NCI-H2107 (cell line): ENCODE measurements around the gene SERPINB13.
"Not testable (repeated sequence)": the region's sequence is repeated elsewhere in the genome, so short reads cannot be mapped to it uniquely, and the experiment has no call there.

Experiments used
- DNase-seq: peaks from one replicate; lab custom pipeline; 2025; lab: John Stamatoyannopoulos, UW

SERPINB13 gene

DNA sequence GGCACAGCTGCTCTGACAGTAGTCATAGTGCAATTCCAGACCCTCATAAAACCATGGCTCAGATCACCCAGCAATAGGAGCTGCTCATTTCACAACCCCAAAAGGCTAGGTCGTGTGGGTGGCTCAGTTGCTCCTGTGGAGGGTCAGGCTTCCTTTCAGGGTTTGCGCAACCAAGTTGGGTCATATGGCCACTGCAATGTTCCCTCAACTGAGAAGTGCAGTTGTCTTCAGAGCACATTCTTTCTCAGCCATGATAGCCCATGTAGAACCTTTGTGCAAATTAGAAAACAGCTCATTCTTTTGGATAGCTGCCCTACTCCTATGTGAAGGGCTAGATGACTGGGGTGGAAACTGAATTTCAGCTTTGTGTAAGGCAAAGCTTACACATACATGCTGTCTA, 3.2 kb downstream of the SERPINB13 start:
- DNase-seq: no peak

GRCh38 chr18:63590966-63591695, 4.0 kb downstream of the SERPINB13 start:
- no peak for DNase-seq

- no peak for DNase-seq
These were observed 4.6 kb downstream of the SERPINB13 start for GRCh38 chr18:63591725-63592124.

GRCh38 chr18:63592471-63592870, 5.3 kb downstream of the SERPINB13 start:
- no peak for DNase-seq

DNA sequence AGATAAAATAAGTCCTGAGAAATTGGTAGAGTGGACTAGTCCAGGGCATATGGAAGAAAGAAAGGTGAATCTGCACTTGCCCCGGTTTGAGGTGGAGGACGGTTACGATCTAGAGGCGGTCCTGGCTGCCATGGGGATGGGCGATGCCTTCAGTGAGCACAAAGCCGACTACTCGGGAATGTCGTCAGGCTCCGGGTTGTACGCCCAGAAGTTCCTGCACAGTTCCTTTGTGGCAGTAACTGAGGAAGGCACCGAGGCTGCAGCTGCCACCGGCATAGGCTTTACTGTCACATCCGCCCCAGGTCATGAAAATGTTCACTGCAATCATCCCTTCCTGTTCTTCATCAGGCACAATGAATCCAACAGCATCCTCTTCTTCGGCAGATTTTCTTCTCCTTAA, 9.8 kb downstream of the SERPINB13 start:
- no peak for DNase-seq

DNA sequence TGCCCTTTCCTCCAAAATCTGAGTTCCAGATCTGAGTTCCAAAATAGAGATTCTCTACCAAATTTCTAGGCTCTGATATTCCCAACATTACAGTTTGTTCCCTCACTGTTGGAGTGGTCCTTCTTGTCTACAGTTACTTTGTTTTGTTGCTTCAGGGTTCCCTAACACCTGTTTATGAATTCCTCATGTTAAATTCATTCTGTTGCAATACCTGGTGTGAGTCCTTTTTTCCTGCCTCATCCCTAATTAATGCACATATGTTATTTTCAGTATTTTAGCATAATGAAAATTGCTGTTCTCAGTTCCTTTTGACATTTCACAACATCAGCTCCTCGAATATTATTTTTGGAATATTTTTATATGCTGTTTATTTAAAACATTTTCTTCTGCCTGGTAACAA, 16.2 kb downstream of the SERPINB13 start:
- DNase-seq: no peak

GRCh38 chr18:63603772-63604171, 16.6 kb downstream of the SERPINB13 start:
- no peak for DNase-seq

GRCh38 chr18:63604791-63605567, 17.8 kb downstream of the SERPINB13 start:
- DNase-seq: no peak

DNA sequence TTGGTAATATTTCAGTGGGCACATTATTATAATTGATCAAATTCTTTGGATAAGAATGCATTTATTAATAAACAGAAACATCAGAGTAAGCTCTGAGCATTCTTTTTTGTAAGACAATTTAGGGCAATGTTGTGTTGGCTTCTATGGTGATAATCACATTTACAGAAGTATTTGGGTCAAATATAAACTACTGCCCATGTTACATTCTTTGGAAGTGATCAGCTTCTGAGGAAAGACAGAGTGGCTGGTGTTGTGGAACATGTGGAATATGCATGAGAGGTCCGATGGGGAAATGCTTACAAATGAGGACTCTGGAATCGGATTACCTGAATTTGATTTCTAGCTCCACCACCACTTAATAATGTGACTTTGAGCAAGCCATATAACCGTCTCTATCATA, 19.4 kb downstream of the SERPINB13 start:
- DNase-seq: no peak

DNA sequence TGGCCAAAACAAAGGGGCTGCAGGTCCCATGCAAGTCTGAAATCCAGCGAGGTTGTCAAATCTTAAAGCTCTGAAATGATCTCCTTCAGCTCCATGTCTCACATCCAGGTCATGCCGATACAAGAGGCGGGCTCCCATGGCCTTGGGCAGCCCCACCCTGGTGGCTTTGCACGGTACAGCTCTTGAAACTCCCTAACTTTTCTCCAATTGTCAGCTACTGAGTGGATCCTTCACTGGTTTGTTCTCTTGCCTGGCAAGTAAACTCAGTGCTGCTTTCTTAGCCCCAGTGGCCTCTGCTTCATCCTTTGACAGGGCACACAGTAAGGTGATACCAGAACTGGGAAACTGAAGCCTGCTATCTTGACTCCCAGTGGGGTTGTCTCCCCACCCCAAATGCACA, 26.3 kb downstream of the SERPINB13 start:
- no peak for DNase-seq

- no peak for DNase-seq
These were observed 30.1 kb downstream of the SERPINB13 start for GRCh38 chr18:63617049-63617914.

GRCh38 chr18:63617915-63618234, 30.7 kb downstream of the SERPINB13 start:
- DNase-seq: no peak

DNA sequence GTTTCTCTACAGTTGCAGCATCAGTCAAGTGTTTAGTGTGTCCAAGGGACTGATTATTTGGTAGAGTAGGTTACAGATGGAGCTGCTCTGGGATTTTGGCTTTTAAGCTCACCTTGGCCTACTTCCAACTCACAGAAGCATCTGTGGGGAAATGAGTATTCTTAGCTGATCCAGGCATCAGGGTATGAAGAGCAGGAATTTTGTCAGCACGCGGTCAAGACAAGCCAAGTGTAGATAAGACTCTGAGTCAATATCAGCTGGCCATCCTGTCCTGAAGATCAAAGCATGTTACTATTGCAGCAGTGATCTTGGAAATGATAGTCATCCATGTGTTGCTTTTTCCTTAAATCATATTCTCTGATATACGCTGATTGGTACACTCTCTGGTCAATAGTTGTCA, 32.5 kb downstream of the SERPINB13 start:
- DNase-seq: no peak

- DNase-seq: no peak
These were observed 37.7 kb downstream of the SERPINB13 start for GRCh38 chr18:63624863-63625262.

- DNase-seq: no peak
These were observed 39.3 kb downstream of the SERPINB13 start for GRCh38 chr18:63626431-63626830.

DNA sequence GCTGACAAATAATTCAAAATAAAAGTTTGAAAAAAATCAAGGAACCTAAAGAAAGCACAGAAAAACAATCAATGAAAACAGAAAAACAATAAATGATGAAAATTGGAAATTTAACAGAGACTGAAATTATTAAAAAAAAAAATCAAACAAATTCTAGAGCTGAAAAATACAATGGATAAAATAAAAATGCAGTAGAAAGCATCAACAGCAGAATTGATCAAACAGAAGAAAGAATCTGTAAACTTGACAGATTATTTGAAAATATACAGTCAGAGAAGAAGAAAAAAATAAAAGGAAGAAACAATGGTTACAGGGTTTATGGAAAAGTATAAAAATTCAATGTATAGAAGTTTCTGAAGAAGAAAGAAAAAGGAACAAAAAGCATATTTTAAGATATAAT, 40.7 kb downstream of the SERPINB13 start:
- no peak for DNase-seq

DNA sequence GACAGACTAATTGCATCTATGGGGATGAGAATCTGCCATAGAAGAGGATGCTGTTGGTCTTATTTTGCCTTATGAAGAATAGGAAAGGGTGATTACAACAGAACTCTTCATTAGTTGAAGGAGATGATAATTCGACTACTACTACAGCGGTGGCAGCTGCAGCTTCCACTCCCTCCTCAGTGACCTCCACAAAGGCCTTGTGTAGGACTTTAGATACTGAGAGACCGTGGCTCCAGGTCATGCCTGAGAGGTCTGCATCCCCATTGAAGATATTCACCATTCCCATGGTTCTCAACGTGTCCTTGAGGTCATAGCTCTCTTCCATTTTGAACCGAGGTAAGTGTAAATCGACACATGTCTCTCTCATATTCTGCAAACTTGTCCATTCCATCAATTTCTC, 50.6 kb downstream of the SERPINB13 start:
- no peak for DNase-seq

DNA sequence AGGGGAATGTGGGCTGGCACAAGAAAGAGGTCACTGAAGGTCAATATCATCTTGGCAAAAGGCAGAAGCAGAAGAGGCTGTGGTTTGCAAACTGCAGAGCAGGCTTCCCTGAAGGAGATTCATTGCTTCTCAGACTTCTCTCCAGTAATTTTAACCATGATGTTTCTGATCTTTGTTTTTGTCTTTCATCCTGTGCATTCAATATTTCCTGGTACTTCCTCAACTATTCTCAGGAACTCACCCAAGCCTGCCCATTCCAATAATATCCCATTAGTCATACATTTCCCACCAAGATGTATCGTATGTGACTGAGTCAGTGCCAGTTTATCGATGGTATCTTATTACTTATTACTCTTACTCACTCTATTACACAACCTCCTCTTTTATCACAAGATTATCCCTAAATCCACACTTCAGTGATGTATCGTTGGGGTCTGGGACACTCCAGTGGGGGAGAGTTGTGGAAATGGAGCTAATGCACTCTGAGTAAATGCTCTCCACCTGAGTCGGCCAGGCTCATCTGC, 54.1 kb downstream of the SERPINB13 start:
- not testable (repeated sequence) for DNase-seq

DNA sequence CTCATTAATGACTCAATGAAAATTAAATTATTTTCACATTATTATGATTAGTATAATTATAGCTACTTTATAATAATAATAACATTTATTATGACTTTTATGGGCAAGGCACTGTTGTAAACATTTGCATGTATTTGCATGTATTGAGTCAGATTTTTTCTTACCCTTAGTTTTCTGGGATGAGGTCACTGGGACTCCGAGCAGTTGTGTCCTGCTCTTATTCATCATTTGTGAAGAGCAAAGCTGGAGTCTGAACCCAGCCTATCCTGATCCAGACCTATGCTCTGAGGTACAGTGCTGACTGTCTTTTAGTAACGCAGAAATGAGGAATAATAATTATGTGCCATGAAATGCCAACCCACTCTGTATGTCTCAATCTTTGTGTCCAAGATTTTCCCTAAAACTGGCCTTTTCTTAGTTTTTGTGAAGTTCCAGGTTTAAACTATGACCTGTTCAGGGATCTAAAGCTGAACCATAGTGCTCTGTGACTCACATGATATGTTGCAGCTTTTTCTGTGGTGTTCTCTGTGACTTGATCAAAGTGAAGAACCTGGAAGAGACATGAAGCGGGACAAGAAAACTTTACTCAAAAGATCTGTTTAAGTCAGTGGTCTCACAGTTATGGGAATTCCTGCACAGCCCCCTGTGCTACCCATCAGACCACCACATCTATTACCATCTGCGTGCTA, 55.7 kb downstream of the SERPINB13 start:
- DNase-seq: not testable (repeated sequence)

GRCh38 chr18:63644142-63644541, 57.0 kb downstream of the SERPINB13 start, which contains the start of gene SERPINB4:
SERPINB4 (minus strand) TSS chr18:63644256; CDS start chr18:63643577, 679 bp downstream.
- not testable (repeated sequence) for DNase-seq

DNA sequence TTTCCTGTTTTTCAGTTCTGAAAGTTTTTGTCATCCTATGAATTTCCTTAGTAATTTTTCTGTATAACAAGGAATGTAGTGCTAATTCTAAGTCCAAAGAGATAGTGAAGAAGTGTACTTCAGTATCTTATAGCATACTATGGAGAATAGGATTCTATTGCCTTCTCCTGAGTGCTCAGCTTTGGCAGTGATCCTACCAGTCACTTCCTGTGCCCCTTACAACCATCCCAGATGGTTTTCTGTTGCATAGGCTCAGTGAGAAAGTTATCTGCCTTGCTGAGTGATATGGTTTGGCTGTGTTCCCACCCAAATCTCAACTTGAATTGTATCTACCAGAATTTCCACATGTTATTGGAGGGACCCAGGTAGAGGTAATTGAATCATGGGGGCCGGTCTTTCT, 57.6 kb downstream of the SERPINB13 start:
- not testable (repeated sequence) for DNase-seq

DNA sequence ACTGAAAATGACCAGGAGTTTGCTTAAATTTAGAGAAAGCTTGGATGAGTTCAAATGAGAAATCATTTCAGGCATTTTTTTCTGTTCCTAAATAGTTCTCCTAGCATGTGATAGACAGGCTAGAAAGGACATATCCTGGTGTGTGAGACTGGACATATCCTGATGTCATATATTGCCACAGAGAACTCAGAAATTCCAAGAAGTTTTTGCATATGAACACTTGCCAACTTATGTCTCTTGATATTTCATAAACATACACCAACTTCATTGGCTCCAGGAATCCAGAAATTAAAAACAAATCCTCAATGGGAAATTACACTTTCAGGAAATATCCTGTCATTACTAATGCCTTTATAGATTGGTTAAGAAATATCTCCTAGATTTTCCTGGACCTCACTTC, 59.8 kb downstream of the SERPINB13 start:
- DNase-seq: no peak
